ENCODE results near the gene CPNE8.

Gene CPNE8

DNA sequence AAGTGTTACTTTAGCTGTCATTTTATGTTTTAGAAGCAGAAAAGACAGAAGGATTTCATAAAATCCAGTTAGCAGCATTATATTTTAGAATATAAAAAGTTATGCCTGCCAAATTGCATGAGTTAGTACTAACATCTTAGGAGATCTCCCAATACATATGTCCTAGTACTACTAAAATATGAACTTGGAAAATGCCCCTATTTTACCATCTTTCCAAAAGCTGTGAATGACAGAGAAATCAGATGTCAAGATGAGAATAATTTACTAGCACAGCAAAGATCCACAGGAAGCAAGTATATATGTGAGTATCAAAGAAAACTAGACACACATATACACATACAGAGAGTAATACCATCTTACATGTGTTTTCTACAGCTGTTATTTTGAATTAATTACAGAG lies 196.9 kb downstream of the CPNE8 start:
- TF ChIP-seq, protein P1, sequence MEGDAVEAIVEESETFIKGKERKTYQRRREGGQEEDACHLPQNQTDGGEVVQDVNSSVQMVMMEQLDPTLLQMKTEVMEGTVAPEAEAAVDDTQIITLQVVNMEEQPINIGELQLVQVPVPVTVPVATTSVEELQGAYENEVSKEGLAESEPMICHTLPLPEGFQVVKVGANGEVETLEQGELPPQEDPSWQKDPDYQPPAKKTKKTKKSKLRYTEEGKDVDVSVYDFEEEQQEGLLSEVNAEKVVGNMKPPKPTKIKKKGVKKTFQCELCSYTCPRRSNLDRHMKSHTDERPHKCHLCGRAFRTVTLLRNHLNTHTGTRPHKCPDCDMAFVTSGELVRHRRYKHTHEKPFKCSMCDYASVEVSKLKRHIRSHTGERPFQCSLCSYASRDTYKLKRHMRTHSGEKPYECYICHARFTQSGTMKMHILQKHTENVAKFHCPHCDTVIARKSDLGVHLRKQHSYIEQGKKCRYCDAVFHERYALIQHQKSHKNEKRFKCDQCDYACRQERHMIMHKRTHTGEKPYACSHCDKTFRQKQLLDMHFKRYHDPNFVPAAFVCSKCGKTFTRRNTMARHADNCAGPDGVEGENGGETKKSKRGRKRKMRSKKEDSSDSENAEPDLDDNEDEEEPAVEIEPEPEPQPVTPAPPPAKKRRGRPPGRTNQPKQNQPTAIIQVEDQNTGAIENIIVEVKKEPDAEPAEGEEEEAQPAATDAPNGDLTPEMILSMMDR (IDR thresholded peaks at IDR 0.05; ENCODE audit: extremely low read depth, insufficient read depth, missing control alignments) = no peak
- in situ Hi-C loops (cut with MboI; ENCODE audit: low pct_unique_long_range_greater_than_20kb, low sequenced_read_pairs, unreplicated experiment) = no loop called here
- DNase-seq (ENCODE audit: low spot score) = no peak

GRCh38 chr12:38707648-38708047 lies 197.7 kb downstream of the CPNE8 start:
- in situ Hi-C loops (cut with MboI; ENCODE audit: low pct_unique_long_range_greater_than_20kb, low sequenced_read_pairs, unreplicated experiment) = no loop called here
- no peak for DNase-seq (ENCODE audit: low spot score)
- TF ChIP-seq, protein P1 (IDR thresholded peaks at IDR 0.05; ENCODE audit: extremely low read depth, insufficient read depth, missing control alignments) = no peak

DNA sequence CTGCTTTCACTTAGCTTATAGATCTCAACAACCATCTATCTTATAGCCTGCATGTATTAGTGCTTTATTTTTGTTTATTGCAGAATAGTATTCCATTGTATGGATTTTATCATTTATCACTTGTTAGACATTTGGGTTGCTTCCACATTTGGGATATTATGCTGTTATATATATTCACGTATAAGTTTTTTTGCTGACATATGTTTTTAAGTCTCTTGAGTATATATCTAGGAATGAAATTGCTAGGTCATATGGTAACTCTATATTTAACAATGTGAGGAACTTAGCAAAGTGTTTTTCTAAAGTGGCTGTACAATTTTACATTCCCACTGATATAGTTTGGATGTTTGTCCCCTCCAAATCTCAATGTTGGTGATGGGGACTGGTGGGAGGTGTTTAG lies 208.1 kb downstream of the CPNE8 start:
- TF ChIP-seq, protein P1 (IDR thresholded peaks at IDR 0.05; ENCODE audit: extremely low read depth, insufficient read depth, missing control alignments) = no peak
- no peak for DNase-seq (ENCODE audit: low spot score)
- in situ Hi-C loops (cut with MboI; ENCODE audit: low pct_unique_long_range_greater_than_20kb, low sequenced_read_pairs, unreplicated experiment) = no loop called here

- TF ChIP-seq, protein P1 (IDR thresholded peaks at IDR 0.05; ENCODE audit: extremely low read depth, insufficient read depth, missing control alignments) = no peak
- in situ Hi-C loops (cut with MboI; ENCODE audit: low pct_unique_long_range_greater_than_20kb, low sequenced_read_pairs, unreplicated experiment) = no loop called here
- no peak for DNase-seq (ENCODE audit: low spot score)
These were observed 210.3 kb downstream of the CPNE8 start for GRCh38 chr12:38695057-38695456.

DNA sequence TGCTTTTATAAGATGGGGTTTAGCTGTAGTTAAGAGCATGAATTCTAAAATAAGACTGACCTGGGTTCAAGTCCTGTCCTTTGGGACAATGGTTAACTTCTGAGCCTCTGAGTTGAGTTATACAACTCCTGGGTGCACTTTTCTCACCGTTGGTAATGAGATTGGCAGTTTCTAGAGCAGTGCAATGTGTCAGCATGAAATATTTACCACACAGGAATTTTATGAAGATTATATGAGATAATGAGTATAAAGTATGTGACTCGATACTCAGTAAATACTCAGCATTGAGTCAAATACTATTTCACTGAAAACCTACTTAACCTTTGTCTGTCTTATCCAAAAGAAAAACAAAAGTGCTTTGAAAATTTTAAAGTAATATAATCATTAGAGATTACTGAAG lies 214.2 kb downstream of the CPNE8 start:
- TF ChIP-seq, protein P1 (IDR thresholded peaks at IDR 0.05; ENCODE audit: extremely low read depth, insufficient read depth, missing control alignments) = no peak
- DNase-seq (ENCODE audit: low spot score) = no peak
- in situ Hi-C loops (cut with MboI; ENCODE audit: low pct_unique_long_range_greater_than_20kb, low sequenced_read_pairs, unreplicated experiment) = no loop called here

DNA sequence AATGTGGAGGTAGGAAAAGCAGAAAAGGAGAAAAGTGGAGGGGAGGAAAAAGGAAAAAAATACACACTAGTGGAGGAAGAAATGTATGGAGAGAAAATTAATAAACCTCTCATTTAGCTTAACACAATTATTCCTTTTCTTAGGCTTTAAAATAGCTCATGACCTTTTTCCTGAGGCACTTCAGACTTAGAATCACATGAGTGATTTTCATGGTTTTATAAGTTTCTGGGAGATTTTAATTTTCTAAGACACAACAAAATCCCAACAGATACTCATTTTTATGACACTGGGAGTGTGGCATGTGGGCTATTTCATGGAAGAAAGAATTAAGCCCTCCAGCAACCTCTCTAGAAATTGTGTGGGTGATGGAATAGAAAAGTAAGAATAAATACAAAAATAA lies 214.7 kb downstream of the CPNE8 start:
- TF ChIP-seq, protein P1 (IDR thresholded peaks at IDR 0.05; ENCODE audit: extremely low read depth, insufficient read depth, missing control alignments) = no peak
- in situ Hi-C loops (cut with MboI; ENCODE audit: low pct_unique_long_range_greater_than_20kb, low sequenced_read_pairs, unreplicated experiment) = no loop called here
- DNase-seq (ENCODE audit: low spot score) = no peak

- DNase-seq (ENCODE audit: low spot score) = no peak
- TF ChIP-seq, protein P1 (IDR thresholded peaks at IDR 0.05; ENCODE audit: extremely low read depth, insufficient read depth, missing control alignments) = no peak
- in situ Hi-C loops (cut with MboI; ENCODE audit: low pct_unique_long_range_greater_than_20kb, low sequenced_read_pairs, unreplicated experiment) = no loop called here
These were observed 215.7 kb downstream of the CPNE8 start for GRCh38 chr12:38689704-38690103.

All from GM13977 (cell line).